WTC11 (cell line): Measurements from ENCODE around the gene TOB2. TPM values are rescaled to one million over a fixed set of nuclear protein-coding genes. Genes with fewer than 3 reads are reported as not detected.

Source experiments
- ATAC-seq: fragments of 200-7000 bp; cut with Tn5 transposase; 2 replicates; pipeline ENCODE4 v1.10.0; 2021; ENCODE audit warnings: mild to moderate bottlenecking, moderate library complexity
- CTCF ChIA-PET: fragments of 300-600 bp; sonication (Branson Sonifier 250); formaldehyde crosslinking; loops from one replicate; lab custom pipeline; 2021; ENCODE audit warnings: antibody characterized with exemption; lab: Charles Lee
- POLR2A ChIA-PET: fragments of 350-600 bp; sonication (Branson Sonifier 250); formaldehyde crosslinking; loops from one replicate; lab custom pipeline; 2021; ENCODE audit warnings: antibody characterized with exemption; lab: Charles Lee
- DNase-seq: peaks from one replicate; pipeline ENCODE4 v3.0.0; 2021; ENCODE audit warnings: low spot score
- H3K27ac Mint-ChIP-seq: 2 replicates; pipeline ENCODE4 v1.8.0; 2021; ENCODE audit warnings: mixed read lengths
- H3K27me3 Mint-ChIP-seq: 2 replicates; pipeline ENCODE4 v1.8.0; 2021; ENCODE audit warnings: low read depth, mild to moderate bottlenecking, moderate library complexity, mixed read lengths
- H3K36me3 Mint-ChIP-seq: 2 replicates; pipeline ENCODE4 v1.8.0; 2021; ENCODE audit warnings: mixed read lengths
- H3K4me1 Mint-ChIP-seq: 2 replicates; pipeline ENCODE4 v1.8.0; 2022; ENCODE audit warnings: mixed read lengths
- H3K4me3 Mint-ChIP-seq: 2 replicates; pipeline ENCODE4 v1.8.0; 2021; ENCODE audit warnings: mild to moderate bottlenecking, moderate library complexity, mixed read lengths
- H3K9me3 Mint-ChIP-seq: 2 replicates; pipeline ENCODE4 v1.8.0; 2021; ENCODE audit warnings: mixed read lengths
- ATF6 ChIP-seq: sonication (generic); formaldehyde crosslinking; IDR thresholded peaks from 2 replicates; pipeline ENCODE4 v1.8.1; 2023; ENCODE audit warnings: mild to moderate bottlenecking, missing genetic modification reagents
- CREB1 ChIP-seq: sonication (generic); formaldehyde crosslinking; IDR thresholded peaks from 2 replicates; pipeline ENCODE4 v1.8.0; 2023; ENCODE audit warnings: mild to moderate bottlenecking, missing genetic modification reagents
- E2F5 ChIP-seq: sonication (generic); formaldehyde crosslinking; IDR thresholded peaks from 2 replicates; pipeline ENCODE4 v1.8.1; 2022; ENCODE audit warnings: mild to moderate bottlenecking, moderate library complexity, missing genetic modification reagents
- FOXK1 ChIP-seq: sonication (generic); formaldehyde crosslinking; IDR thresholded peaks from 2 replicates; pipeline ENCODE4 v1.8.0; 2022; ENCODE audit warnings: mild to moderate bottlenecking, moderate library complexity, missing genetic modification reagents
- GABPB1 ChIP-seq: sonication (generic); formaldehyde crosslinking; IDR thresholded peaks from 2 replicates; pipeline ENCODE4 v1.8.1; 2023; ENCODE audit warnings: mild to moderate bottlenecking, missing genetic modification reagents
- GTF2I ChIP-seq: fragments of 250-450 bp; sonication (Bioruptor Pico); conservative IDR thresholded peaks from 2 replicates; pipeline ENCODE4 v1.4.0; 2021; ENCODE audit warnings: mild to moderate bottlenecking
- HMGXB4 ChIP-seq: sonication (generic); formaldehyde crosslinking; IDR thresholded peaks from 2 replicates; pipeline ENCODE4 v1.8.1; 2023; ENCODE audit warnings: mild to moderate bottlenecking, moderate library complexity, missing genetic modification reagents
- IRF1 ChIP-seq: sonication (generic); formaldehyde crosslinking; IDR thresholded peaks from 2 replicates; pipeline ENCODE4 v1.8.0; 2023; ENCODE audit warnings: missing genetic modification reagents
- IRF2 ChIP-seq: sonication (generic); formaldehyde crosslinking; IDR thresholded peaks from 2 replicates; pipeline ENCODE4 v1.8.0; 2022; ENCODE audit warnings: low read depth, missing genetic modification reagents, borderline replicate concordance
- JUN ChIP-seq: sonication (generic); formaldehyde crosslinking; IDR thresholded peaks from 2 replicates; pipeline ENCODE4 v1.8.0; 2023; ENCODE audit warnings: mild to moderate bottlenecking, missing genetic modification reagents
- MAX ChIP-seq: sonication (generic); formaldehyde crosslinking; IDR thresholded peaks from 2 replicates; pipeline ENCODE4 v1.8.0; 2022; ENCODE audit warnings: mild to moderate bottlenecking, missing genetic modification reagents
- SMAD4 ChIP-seq: sonication (generic); formaldehyde crosslinking; IDR thresholded peaks from 2 replicates; pipeline ENCODE4 v1.8.0; 2022; ENCODE audit warnings: mild to moderate bottlenecking, missing genetic modification reagents
- SOX15 ChIP-seq: fragments of 250-450 bp; sonication (Bioruptor Pico); IDR thresholded peaks from 2 replicates; pipeline ENCODE4 v1.9.0; 2021; ENCODE audit warnings: mild to moderate bottlenecking
- TEAD1 ChIP-seq: sonication (generic); formaldehyde crosslinking; IDR thresholded peaks from 2 replicates; pipeline ENCODE4 v1.8.0; 2022; ENCODE audit warnings: mild to moderate bottlenecking, missing genetic modification reagents
- TEAD4 ChIP-seq: sonication (generic); formaldehyde crosslinking; IDR thresholded peaks from 2 replicates; pipeline ENCODE4 v1.8.0; 2022; ENCODE audit warnings: mild to moderate bottlenecking, missing genetic modification reagents
- ZNF219 ChIP-seq: sonication (generic); formaldehyde crosslinking; IDR thresholded peaks from 2 replicates; pipeline ENCODE4 v1.8.0; 2023; ENCODE audit warnings: missing genetic modification reagents, mild to moderate bottlenecking, borderline replicate concordance
- ZNF263 ChIP-seq: sonication (generic); formaldehyde crosslinking; IDR thresholded peaks from 2 replicates; pipeline ENCODE4 v1.8.1; 2022; ENCODE audit warnings: low read depth, mild to moderate bottlenecking, moderate library complexity, missing genetic modification reagents
- ZNF396 ChIP-seq: fragments of 250-450 bp; sonication (Bioruptor Pico); IDR thresholded peaks from 2 replicates; pipeline ENCODE4 v1.8.0; 2021; ENCODE audit warnings: mild to moderate bottlenecking, moderate library complexity, borderline replicate concordance
- ZNF671 ChIP-seq: fragments of 250-450 bp; sonication (Bioruptor Pico); IDR thresholded peaks from 2 replicates; pipeline ENCODE4 v1.8.0; 2021; ENCODE audit warnings: mild to moderate bottlenecking
- total RNA-seq: library from RNA; stranded (reverse); gene quantifications from 3 replicates; pipeline ENCODE4 v1.2.3, GENCODE V29; 2021

The TOB2 gene
- total RNA-seq, 1 experiment from 2014 or later: 46.6 TPM

GRCh38 chr22:41446057-41446501, 522 bp downstream of the TOB2 start:
- H3K4me3 Mint-ChIP-seq: peak overlapping the region; percentile 96
- no peaks in the 10 kb centered on the region for H3K9me3 Mint-ChIP-seq
- no peak for TF ChIP-seq ATF6 (CRISPR knock-in tag)
- TF ChIP-seq TEAD1 (CRISPR knock-in tag): 0 out of 2 replicates have a peak, but pooled peaks have one; percentile 35
- no peak for TF ChIP-seq SMAD4 (CRISPR knock-in tag)
- 0 out of 2 replicates have a peak, but pooled peaks have one; percentile 6 for TF ChIP-seq IRF2 (CRISPR knock-in tag)
- ChIA-PET CTCF (interaction anchor here (0.5 to 2.7 kb wide), 7 partner anchors 22 to 252 kb away, joined by 3 to 20 read pairs (median 3); partner anchors contain the start of genes ACO2, PHF5A and TEF), POLR2A (interaction anchor here (0.5 to 3.0 kb wide), 20 partner anchors 9 to 468 kb away, joined by 3 to 44 read pairs (median 5); partner anchors contain the start of genes ACO2, DESI1, PHF5A and PMM1)
- H3K4me1 Mint-ChIP-seq: peaks cover 24% of the 10 kb centered on the region
- H3K27me3 Mint-ChIP-seq: no peaks in the 10 kb centered on the region
- ATAC-seq (no peak), DNase-seq (peak; percentile 36)
- peaks cover 31% of the 10 kb centered on the region for H3K36me3 Mint-ChIP-seq
- H3K27ac Mint-ChIP-seq: peak overlapping the region; percentile 99

- Mint-ChIP-seq H3K36me3 (peaks cover 31% of the 10 kb centered on the region), H3K4me1 (peaks cover 24% of the 10 kb centered on the region), H3K4me3 (peak overlapping the region; percentile 96), H3K9me3 (no peaks in the 10 kb centered on the region)
- ChIA-PET POLR2A (interaction anchor here (0.7 to 3.0 kb wide), 6 partner anchors 14 to 76 kb away, joined by 3 to 44 read pairs (median 8); partner anchors contain the start of genes ACO2, PHF5A and TEF), CTCF (interaction anchor here (0.8 to 2.7 kb wide), 7 partner anchors 23 to 87 kb away, joined by 3 to 20 read pairs (median 4); partner anchors contain the start of genes ACO2 and PHF5A)
- no peak for ATAC-seq
- peak; percentile 32 for DNase-seq
- TF ChIP-seq HMGXB4 (CRISPR knock-in tag): peak; percentile 29; the same call in 1 of the 2 replicates
- TF ChIP-seq CREB1 (CRISPR knock-in tag): no peak
- 0 out of 2 replicates have a peak, but pooled peaks have one; percentile 20 for TF ChIP-seq E2F5 (CRISPR knock-in tag)
- TF ChIP-seq, all 79 proteins: peak for 2
- Mint-ChIP-seq H3K27ac (peak overlapping the region; percentile 99), H3K27me3 (no peaks in the 10 kb centered on the region)
Observed at GRCh38 chr22:41445129-41446056, 1.2 kb downstream of the TOB2 start.

- H3K4me3 Mint-ChIP-seq: peak overlapping the region; percentile 96
- peak; percentile 70 for ATAC-seq
- peak; percentile 98 for DNase-seq
- H3K36me3 Mint-ChIP-seq: peaks cover 31% of the 10 kb centered on the region
- POLR2A ChIA-PET: interaction anchor here (0.8 to 3.0 kb wide), 5 partner anchors 15 to 75 kb away, joined by 3 to 44 read pairs (median 8); partner anchors contain the start of genes ACO2, PHF5A and TEF
- H3K4me1 Mint-ChIP-seq: peaks cover 24% of the 10 kb centered on the region
- H3K27me3 Mint-ChIP-seq: no peaks in the 10 kb centered on the region
- H3K9me3 Mint-ChIP-seq: no peaks in the 10 kb centered on the region
- CTCF ChIA-PET: interaction anchor here (0.8 to 2.7 kb wide), 7 partner anchors 24 to 88 kb away, joined by 3 to 20 read pairs (median 5); partner anchors contain the start of genes ACO2 and PHF5A
- peak overlapping the region; percentile 99 for H3K27ac Mint-ChIP-seq
- TF ChIP-seq CREB1 (CRISPR knock-in tag) (no peak), ZNF263 (CRISPR knock-in tag) (no peak), FOXK1 (CRISPR knock-in tag) (no peak), SOX15 (CRISPR knock-in tag) (no peak), ZNF396 (CRISPR knock-in tag) (no peak), GTF2I (CRISPR knock-in tag) (no peak), MAX (CRISPR knock-in tag) (peak; percentile 33; the same call in 1 of the 2 replicates), GABPB1 (CRISPR knock-in tag) (no peak), ATF6 (CRISPR knock-in tag) (no peak), JUN (0 out of 2 replicates have a peak, but pooled peaks have one; percentile 29), ZNF219 (CRISPR knock-in tag) (no peak), TEAD4 (CRISPR knock-in tag) (0 out of 2 replicates have a peak, but pooled peaks have one; percentile 48), IRF1 (CRISPR knock-in tag) (no peak), ZNF671 (CRISPR knock-in tag) (no peak)
Observed at GRCh38 chr22:41444360-41445128, 2.1 kb downstream of the TOB2 start.
